Astrocyte of the spinal cord (primary cell): ENCODE results near the gene COX19.

ENCODE experiments used
- DNase-seq: peaks from one replicate; pipeline ENCODE4 v3.0.0; 2011; ENCODE audit warnings: low read depth, low spot score
- H3K4me3 ChIP-seq: 2 replicates; pipeline ENCODE4 v1.5.1; 2011; ENCODE audit warnings: low read depth, mild to moderate bottlenecking, low read length, moderate library complexity
- in situ Hi-C: cut with HindIII; loops from 2 replicates; pipeline ENCODE4 v1.10.0; 2017; ENCODE audit warnings: low sequenced_read_pairs
- TF ChIP-seq, protein P1 (sequence below): IDR thresholded peaks from 2 replicates; pipeline ENCODE4 v1.5.1; 2012; ENCODE audit warnings: low read depth, mild to moderate bottlenecking, low read length, inconsistent platforms

Gene COX19

DNA sequence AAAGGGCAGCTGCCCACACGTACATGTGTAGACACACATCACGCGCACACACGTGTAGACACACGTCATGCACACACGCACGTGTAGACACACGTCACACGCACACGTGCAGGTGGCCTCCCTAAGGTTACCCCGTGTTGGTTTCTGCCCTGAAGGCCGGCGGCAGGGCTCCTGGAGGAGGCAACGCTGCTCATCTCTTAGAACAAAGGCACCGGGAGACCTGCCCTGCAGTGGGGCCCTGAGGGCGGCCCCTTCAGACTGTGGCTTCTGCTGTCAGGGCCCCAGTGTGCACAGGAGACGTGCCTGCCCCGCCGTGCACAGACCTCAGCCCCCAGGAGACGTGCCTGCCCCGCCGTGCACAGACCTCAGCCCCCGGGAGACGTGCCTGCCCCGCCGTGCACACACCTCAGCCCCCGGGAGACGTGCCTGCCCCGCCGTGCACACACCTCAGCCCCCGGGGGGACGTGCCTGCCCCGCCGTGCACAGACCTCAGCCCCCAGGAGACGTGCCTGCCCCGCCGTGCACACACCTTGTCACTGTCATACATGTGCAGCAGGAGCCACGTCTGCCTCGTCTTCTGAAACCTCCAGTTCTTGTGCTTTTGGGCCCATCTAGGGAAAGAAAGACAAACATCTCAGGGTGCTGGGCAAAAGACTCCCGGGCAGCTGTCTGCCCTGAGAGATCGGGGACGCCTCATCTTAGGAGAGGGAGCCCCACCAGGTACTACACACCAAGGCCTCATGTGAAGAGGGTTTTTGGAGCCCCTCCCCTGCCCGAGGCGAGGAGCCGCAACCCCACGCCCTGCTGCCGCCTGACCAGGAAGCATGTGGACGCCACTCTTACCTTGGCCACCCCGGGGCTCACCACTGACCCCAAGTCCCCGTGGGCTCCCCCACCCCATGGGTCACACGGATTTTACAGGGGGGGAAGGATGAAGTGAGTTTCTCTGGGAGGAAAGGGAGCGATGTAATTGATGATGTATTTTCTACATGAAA is 24.9 kb upstream of the COX19 start:
- in situ Hi-C loops = no loop called here
- TF ChIP-seq, protein P1, sequence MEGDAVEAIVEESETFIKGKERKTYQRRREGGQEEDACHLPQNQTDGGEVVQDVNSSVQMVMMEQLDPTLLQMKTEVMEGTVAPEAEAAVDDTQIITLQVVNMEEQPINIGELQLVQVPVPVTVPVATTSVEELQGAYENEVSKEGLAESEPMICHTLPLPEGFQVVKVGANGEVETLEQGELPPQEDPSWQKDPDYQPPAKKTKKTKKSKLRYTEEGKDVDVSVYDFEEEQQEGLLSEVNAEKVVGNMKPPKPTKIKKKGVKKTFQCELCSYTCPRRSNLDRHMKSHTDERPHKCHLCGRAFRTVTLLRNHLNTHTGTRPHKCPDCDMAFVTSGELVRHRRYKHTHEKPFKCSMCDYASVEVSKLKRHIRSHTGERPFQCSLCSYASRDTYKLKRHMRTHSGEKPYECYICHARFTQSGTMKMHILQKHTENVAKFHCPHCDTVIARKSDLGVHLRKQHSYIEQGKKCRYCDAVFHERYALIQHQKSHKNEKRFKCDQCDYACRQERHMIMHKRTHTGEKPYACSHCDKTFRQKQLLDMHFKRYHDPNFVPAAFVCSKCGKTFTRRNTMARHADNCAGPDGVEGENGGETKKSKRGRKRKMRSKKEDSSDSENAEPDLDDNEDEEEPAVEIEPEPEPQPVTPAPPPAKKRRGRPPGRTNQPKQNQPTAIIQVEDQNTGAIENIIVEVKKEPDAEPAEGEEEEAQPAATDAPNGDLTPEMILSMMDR = no peak
- no peak overlapping the region for H3K4me3 ChIP-seq
- DNase-seq = no peak

DNA sequence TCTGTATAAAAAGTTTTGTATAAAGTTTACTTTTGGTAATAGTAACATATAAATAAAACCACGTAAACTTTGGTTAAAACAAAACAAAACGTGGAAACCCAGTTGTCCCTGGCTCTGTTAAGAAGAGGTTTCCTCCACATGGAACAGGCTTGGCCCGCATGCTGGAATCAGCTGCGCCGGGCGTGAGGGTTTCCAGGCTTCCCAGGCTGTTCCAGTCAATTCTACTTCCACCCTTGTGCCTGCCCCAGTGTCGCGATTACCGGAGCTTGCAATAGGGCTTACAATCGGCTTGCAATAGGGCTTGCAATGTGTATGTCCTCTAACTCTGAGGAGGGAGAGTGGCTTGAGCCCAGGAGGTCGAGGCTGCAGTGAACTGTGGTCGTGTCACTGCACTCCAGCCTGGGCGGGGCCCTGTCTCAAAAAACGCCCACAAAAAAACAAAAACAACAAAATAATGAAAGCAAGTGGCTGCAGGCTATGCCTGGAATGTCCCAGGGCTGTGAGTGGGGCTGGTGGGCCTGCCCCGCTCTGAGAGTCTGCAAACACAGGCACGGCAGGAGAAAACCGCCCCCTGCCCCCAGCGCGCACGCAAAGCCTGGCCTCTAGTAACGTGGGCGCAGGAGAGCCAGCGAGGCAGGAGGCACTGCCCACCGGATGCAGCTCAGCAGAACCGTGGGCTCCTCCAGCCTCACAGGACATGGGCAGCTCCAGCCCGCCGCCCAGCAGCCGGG is 24.0 kb upstream of the COX19 start:
- no peak for DNase-seq
- in situ Hi-C loops = no loop called here
- TF ChIP-seq, protein P1 = no peak
- H3K4me3 ChIP-seq = no peak overlapping the region

DNA sequence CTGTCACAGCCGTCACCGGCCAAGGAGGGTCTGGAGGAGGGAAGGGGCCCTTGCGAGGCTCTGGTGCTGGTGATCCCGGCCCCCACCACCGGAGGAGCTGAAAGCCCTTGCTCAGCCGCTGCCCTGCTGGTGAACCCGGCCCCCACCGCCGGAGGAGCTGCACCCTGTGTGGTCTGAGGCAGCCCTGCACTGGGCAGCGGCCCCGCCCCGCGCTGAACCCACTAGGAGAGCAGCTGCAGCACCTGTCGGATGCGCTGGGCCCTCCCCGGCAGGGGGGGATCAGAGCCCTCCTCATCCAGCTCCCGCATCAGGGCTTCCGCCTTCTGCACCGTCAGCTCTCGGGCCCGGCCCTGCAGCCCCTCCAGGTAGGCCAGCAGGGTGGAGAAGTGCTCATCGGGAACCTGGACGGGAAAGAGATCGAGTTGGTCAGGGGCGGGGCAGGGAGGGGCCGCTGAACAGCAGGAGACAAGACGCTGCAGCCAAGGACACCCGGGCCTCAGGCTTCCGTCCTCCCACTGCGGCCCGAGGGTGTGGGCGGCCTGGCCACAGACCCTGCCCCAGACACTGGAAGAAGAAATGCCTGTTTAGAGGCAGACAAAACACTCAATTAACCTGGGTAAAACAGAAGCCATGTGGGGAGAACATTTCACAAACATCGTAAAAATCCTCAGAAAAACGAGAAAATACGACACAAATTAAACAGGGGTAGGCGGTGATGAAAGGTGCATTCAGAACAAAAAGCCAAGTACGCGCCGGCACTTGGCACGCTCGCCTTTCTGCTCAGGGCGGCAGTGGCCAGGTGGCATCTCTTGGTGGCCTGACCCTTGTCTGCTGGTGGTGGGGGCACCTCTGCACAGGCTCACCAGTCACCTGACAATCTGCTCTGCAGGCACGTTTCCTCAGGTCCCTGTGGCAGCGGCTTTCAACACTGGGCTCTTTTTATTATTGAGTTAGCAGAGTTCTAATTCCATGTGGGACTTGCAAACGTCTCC is 22.4 kb upstream of the COX19 start:
- no peak overlapping the region for H3K4me3 ChIP-seq
- in situ Hi-C loops = no loop called here
- TF ChIP-seq, protein P1 = no peak
- no peak for DNase-seq

DNA sequence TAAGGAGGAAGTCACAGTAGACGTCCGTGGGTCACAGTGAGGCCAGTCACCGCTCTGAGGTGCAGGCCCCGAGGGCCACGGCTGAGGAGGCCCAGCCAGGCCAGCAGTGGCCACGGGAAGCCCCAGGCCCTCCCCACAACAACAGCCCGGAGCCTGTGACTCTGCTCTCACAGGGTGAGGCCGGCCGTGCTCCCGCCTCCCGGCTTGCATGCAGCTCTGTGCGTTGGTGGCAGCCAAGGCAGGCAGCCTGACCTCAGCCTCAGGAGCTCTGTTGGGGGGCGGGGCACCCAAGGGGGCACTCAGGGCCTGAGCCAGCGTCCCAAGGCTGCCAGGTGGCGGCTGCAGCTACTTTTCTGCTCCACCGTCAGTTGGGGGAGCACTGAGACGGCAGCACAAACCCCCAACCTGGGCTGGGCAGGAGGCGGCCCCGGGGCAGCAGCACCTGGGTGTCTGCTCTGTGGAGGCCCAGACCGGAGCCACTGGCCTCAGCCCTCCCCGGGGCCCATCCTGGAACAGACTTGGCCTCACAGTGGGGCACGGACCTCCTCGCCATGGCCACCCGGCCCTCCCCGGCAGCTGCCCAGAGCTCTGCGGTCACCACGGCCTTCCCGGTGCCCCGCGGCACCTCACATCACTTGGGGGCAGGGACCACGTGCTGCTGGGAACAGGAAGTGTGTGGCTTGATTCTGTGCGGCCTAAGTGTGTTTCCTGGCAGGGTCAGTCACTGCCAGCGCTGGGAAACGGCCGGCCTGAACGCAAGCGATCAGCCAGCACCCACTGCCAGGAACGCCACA is 20.9 kb upstream of the COX19 start:
- H3K4me3 ChIP-seq = no peak overlapping the region
- no peak for DNase-seq
- TF ChIP-seq, protein P1 = no peak
- in situ Hi-C loops = no loop called here

DNA sequence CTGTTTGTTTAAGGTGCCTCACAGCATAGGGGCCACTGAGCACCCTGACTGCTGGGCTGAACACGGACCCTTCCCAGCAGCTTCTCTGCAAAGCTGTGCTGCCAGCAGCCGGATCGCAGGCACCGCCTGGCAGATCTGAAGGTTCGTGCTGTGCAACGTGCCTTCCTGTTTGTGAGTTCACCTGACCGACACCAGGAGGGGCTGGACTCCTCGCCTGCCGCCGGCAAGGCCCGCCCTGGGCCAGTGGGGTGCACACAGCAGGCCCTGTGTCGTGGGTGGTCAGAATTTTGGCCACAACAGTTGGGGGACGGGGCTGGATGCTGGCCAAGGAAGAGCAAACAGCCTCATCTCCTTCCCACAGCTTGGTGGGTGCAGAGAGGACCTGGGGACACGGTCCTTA is 20.2 kb upstream of the COX19 start:
- TF ChIP-seq, protein P1 = no peak
- H3K4me3 ChIP-seq = no peak overlapping the region
- in situ Hi-C loops = no loop called here
- DNase-seq = no peak
